Sigmoid colon (tissue), 7 donors: ENCODE measurements around the gene WDFY2. TPM values are rescaled to one million over a fixed set of nuclear protein-coding genes. Genes with fewer than 3 reads are reported as not detected.

Experiments
- DNase-seq: peaks from one replicate; pipeline ENCODE4 v3.0.0-alpha.2; 2019
- H3K27ac ChIP-seq, 4 donors: fragments of 200-600 bp; sonication (generic); one replicate each; pipeline ENCODE4 v1.5.1; 2016 to 2019; ENCODE audit warnings: mild to moderate bottlenecking in 1 of 4
- H3K27me3 ChIP-seq, 3 donors: fragments of 200-600 bp; sonication (generic); one replicate each; pipeline ENCODE4 v1.5.1; 2019; ENCODE audit warnings: mild to moderate bottlenecking in 1 of 3
- H3K36me3 ChIP-seq, 4 donors: fragments of 200-600 bp; sonication (generic); one replicate each; pipeline ENCODE4 v1.5.1; 2016 to 2019
- H3K4me1 ChIP-seq, 4 donors: fragments of 200-600 bp; sonication (generic); one replicate each; pipeline ENCODE4 v1.5.1; 2017 to 2019
- H3K4me3 ChIP-seq, 4 donors: fragments of 200-600 bp; sonication (generic); one replicate each; pipeline ENCODE4 v1.5.1; 2017 to 2019; ENCODE audit warnings: mild to moderate bottlenecking in 2 of 4, moderate library complexity in 1 of 4
- H3K9me3 ChIP-seq, 4 donors: fragments of 200-600 bp in 3 of 4; sonication (generic) in 3 of 4; one replicate each; pipeline versions ENCODE4 v1.5.1 to v1.6.1; 2013 to 2019
- CTCF ChIP-seq, 4 experiments: fragments of 450-650 bp in 3 of 4; fragments of 200-600 bp in 1 of 4; IDR thresholded peaks; one replicate each; pipeline ENCODE4 v1.5.1; 2016 to 2019; ENCODE audit warnings: antibody characterized with exemption in 4 of 4, mild to moderate bottlenecking in 3 of 4, moderate library complexity in 2 of 4
- EP300 ChIP-seq, 4 donors: sonication (generic); formaldehyde crosslinking; IDR thresholded peaks; one replicate each; pipeline ENCODE4 v1.6.1; 2017; ENCODE audit warnings: antibody characterized with exemption in 4 of 4
- POLR2A ChIP-seq, 2 donors: fragments of 450-650 bp; IDR thresholded peaks; one replicate each; pipeline ENCODE4 v1.6.1; 2016; ENCODE audit warnings: antibody characterized with exemption in 2 of 2, mild to moderate bottlenecking in 2 of 2, moderate library complexity in 2 of 2
- POLR2AphosphoS5 ChIP-seq, 4 donors: sonication (generic); formaldehyde crosslinking; IDR thresholded peaks; one replicate each; pipeline ENCODE4 v1.6.1; 2017; ENCODE audit warnings: antibody characterized with exemption in 4 of 4
- WGBS, 2 donors: extraction: QIAGEN DNeasy Blood & Tissue Kit; methylation state at CpG; one replicate each; pipeline ENCODE4 v1.1.7; 2013; 5-methylcytosine and 5-hydroxymethylcytosine counted together
- intact Hi-C: fragments of 100-400 bp; cut with DNase I; formaldehyde crosslinking; loops from one replicate; pipeline ENCODE4 v1.15.1; 2023
- polyA plus RNA-seq, 3 donors: library from polyadenylated mRNA; stranded (reverse); fragments of 200-250 nt; gene quantifications; one replicate each; pipeline ENCODE4 v1.2.3, GENCODE V29; 2013
- total RNA-seq, 4 donors: library from RNA; depleted of rRNA; stranded (reverse); fragments of >200 nt; gene quantifications; one replicate each; pipeline ENCODE4 v1.1.0, GENCODE V29; 2016
- donor health status: healthy with polysubstance abuse.
- donor health status: Bipolar disorder and iron deficiency.
- donor health status: healthy.

Gene WDFY2
- total and polyA plus RNA-seq, 7 donors: 0.60 to 18.3 (median 7.3) TPM

GRCh38 chr13:51556740-51557139 lies 27.5 kb upstream of the WDFY2 start:
- TF ChIP-seq POLR2A (IDR thresholded peaks at IDR 0.05) (no peak), EP300 (IDR thresholded peaks at IDR 0.05) (no peak), POLR2AphosphoS5 (IDR thresholded peaks at IDR 0.05) (no peak), CTCF (IDR thresholded peaks at IDR 0.05) (no peak)
- H3K4me3 ChIP-seq: no peak overlapping the region
- H3K27me3 ChIP-seq: no peaks in the 10 kb centered on the region
- 82 to 89% methylated on average over 7 of the region's 7 CpGs for WGBS, 2 donors
- no peak for DNase-seq
- intact Hi-C loops: no loop called here
- no peaks in the 10 kb centered on the region for H3K36me3 ChIP-seq
- no peaks in the 10 kb centered on the region for H3K9me3 ChIP-seq
- no peak overlapping the region for H3K27ac ChIP-seq
- peaks cover 0 to 12% (median 2%) of the 10 kb centered on the region in 4 donors for H3K4me1 ChIP-seq

GRCh38 chr13:51557438-51557837 lies 26.8 kb upstream of the WDFY2 start:
- 88 to 90% methylated on average over 3 of the region's 3 CpGs for WGBS, 2 donors
- H3K27me3 ChIP-seq: no peaks in the 10 kb centered on the region
- peak overlapping the region in 3 of 4 donors; percentile 32 to 56 (median 44) for H3K27ac ChIP-seq
- TF ChIP-seq POLR2AphosphoS5 (IDR thresholded peaks at IDR 0.05): no peak
- no peak for TF ChIP-seq CTCF (IDR thresholded peaks at IDR 0.05)
- no peak for TF ChIP-seq POLR2A (IDR thresholded peaks at IDR 0.05)
- TF ChIP-seq EP300 (IDR thresholded peaks at IDR 0.05): no peak
- intact Hi-C loops: no loop called here
- no peak overlapping the region for H3K4me3 ChIP-seq
- no peak for DNase-seq
- no peaks in the 10 kb centered on the region for H3K9me3 ChIP-seq
- no peaks in the 10 kb centered on the region for H3K36me3 ChIP-seq
- H3K4me1 ChIP-seq: peaks cover 0 to 12% (median 2%) of the 10 kb centered on the region in 4 donors

- H3K27me3 ChIP-seq: no peaks in the 10 kb centered on the region
- H3K4me3 ChIP-seq: no peak overlapping the region
- H3K4me1 ChIP-seq: peaks cover 0 to 12% (median 2%) of the 10 kb centered on the region in 4 donors
- DNase-seq: no peak
- 66 to 71% methylated on average over 10 of the region's 10 CpGs for WGBS, 2 donors
- H3K27ac ChIP-seq: peak overlapping the region in 3 of 4 donors; percentile 32 to 56 (median 44)
- no peaks in the 10 kb centered on the region for H3K9me3 ChIP-seq
- H3K36me3 ChIP-seq: no peaks in the 10 kb centered on the region
- intact Hi-C loops: no loop called here
- no peak for TF ChIP-seq CTCF (IDR thresholded peaks at IDR 0.05)
- TF ChIP-seq POLR2A (IDR thresholded peaks at IDR 0.05): no peak
- TF ChIP-seq EP300 (IDR thresholded peaks at IDR 0.05): no peak
- TF ChIP-seq POLR2AphosphoS5 (IDR thresholded peaks at IDR 0.05): no peak
Measured at GRCh38 chr13:51557875-51558612, 26.2 kb upstream of the WDFY2 start.

- no peaks in the 10 kb centered on the region for H3K36me3 ChIP-seq
- H3K27ac ChIP-seq: no peak overlapping the region
- WGBS, 2 donors: 45 to 56% methylated on average over 1 of the region's 1 CpG
- no peaks in the 10 kb centered on the region for H3K9me3 ChIP-seq
- H3K4me1 ChIP-seq: peaks cover 0 to 12% (median 2%) of the 10 kb centered on the region in 4 donors
- intact Hi-C loops: no loop called here
- no peaks in the 10 kb centered on the region for H3K27me3 ChIP-seq
- no peak overlapping the region for H3K4me3 ChIP-seq
- DNase-seq: no peak
- TF ChIP-seq CTCF (IDR thresholded peaks at IDR 0.05) (no peak), POLR2AphosphoS5 (IDR thresholded peaks at IDR 0.05) (no peak)
Measured at GRCh38 chr13:51559946-51560735, 24.1 kb upstream of the WDFY2 start.
